GM18507 (cell line): ENCODE data around the gene PDE2A.
"Not testable (repeated sequence)": the region's sequence is repeated elsewhere in the genome, so short reads cannot be mapped to it uniquely, and the experiment has no call there.

Source experiments
- DNase-seq: peaks from one replicate; pipeline ENCODE4 v3.0.0; 2011; ENCODE audit warnings: low read depth; ENCODE audit not compliant: insufficient read length; ENCODE audit errors: extremely low spot score
- FAIRE-seq: peaks from 2 replicates; lab custom pipeline; 2011; peaks lifted over from hg19 to GRCh38; lab: Jason Lieb, UNC

PDE2A gene

GRCh38 chr11:72573855-72574445 is 100.3 kb downstream of the PDE2A start:
- FAIRE-seq (no peak), DNase-seq (no peak)

DNA sequence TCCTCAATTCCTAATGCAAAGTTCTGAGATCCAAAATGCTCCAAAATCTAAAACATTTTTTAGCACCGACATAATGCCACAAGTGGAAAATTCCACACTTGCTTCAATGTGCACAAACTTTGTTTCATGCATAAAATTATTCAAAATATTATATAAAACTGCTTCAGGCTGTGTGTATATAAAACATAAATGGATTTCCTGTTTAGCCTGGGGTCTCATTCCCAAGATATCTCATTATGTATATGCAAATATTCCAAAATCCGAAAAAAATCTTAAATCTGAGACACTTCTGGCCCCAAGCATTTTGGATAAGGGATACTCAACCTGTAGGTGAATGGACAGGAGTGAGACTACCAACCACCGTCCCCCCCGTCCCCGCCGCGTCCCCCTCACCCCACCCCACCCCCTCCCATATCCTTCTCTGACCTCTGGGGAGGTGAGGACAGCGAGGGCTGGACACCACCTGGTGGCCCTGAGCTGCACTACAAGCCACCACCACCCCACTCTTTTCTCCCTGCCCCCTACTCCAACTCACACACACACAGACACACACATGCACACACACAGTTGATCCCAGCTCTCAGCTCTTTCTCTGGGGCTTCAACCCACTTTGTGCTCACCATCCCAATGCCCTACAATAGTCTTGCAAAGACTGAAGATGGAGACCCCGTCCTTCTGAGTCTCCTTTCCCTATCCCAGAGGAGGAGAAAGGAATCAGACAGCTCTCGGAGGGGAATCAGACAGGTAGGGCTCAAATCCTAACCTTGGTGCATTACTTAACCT is 101.0 kb downstream of the PDE2A start:
- DNase-seq (no peak), FAIRE-seq (peak; percentile 5)

DNA sequence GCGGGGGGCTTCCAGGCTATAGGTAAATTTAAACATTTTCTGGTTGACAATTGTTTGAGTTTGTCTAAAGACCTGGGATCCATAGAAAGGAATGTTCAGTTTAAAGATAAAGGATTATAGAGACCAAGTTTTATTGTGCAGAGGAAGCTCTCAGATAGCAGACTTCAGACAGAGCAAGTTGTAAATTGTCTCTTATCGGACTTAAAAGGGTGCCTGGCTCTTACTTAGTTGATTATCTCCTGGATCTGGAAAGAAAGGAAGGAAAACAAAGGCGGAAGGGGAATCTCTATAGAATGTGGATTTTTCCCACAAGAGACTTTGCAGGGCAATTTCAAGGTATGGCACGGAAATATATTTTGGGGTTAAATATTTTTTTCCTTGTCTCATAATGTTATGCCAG is 101.7 kb downstream of the PDE2A start:
- FAIRE-seq, DNase-seq: not testable (repeated sequence)

- FAIRE-seq (no peak), DNase-seq (no peak)
These were observed 103.1 kb downstream of the PDE2A start for GRCh38 chr11:72570893-72571661.

DNA sequence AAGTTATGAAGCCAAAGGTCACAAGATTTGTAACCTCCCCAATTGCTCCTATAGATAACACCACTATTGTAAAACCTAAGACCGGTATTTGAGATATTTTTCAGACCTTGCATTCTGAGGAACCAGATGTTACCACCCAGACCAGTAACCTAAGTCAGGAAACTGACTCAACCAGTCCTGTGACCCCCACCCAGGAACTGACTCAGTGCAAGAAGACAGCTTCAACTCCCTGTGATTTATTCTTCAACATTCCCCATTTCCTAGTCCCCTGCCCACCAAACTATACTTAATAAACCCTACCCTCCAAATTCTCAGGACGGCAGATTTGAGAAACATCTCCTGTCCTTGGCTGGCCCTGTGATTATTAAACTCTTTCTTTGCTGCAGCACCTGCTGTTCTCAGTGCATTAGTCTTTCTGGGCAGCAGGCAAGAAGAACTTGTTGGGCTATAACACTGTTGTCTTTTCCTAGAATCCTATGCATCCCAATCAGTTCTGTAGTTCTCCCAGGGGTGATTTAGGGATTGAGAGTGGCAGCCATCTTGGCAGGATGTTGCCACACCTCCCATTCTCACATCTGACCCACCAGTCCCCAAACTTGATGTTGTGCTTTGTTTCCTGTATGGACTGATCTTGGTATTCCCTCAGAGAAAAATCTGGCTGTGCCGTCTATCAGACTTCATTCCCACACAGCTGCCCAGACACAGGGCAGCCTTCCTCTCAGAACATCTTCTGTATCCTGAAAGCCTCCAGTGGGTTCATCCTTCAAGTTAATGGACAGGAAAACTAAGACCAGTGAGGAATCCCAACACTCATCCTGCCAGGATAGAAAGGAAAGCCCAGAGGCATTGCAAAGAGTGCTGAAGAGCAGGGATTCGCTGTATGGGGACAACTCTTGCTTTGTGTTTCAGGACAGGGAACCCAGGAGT is 104.0 kb downstream of the PDE2A start:
- FAIRE-seq (no peak), DNase-seq (no peak)

- FAIRE-seq (no peak), DNase-seq (no peak)
These were observed 105.4 kb downstream of the PDE2A start for GRCh38 chr11:72568861-72569260.

GRCh38 chr11:72562431-72562830 is 111.8 kb downstream of the PDE2A start:
- DNase-seq (no peak), FAIRE-seq (no peak)

GRCh38 chr11:72561856-72562255 is 112.4 kb downstream of the PDE2A start:
- DNase-seq (no peak), FAIRE-seq (no peak)

GRCh38 chr11:72560864-72561263 is 113.4 kb downstream of the PDE2A start:
- not testable (repeated sequence) for FAIRE-seq, DNase-seq

GRCh38 chr11:72556433-72556832 is 117.8 kb downstream of the PDE2A start:
- no peak for FAIRE-seq
- no peak for DNase-seq

DNA sequence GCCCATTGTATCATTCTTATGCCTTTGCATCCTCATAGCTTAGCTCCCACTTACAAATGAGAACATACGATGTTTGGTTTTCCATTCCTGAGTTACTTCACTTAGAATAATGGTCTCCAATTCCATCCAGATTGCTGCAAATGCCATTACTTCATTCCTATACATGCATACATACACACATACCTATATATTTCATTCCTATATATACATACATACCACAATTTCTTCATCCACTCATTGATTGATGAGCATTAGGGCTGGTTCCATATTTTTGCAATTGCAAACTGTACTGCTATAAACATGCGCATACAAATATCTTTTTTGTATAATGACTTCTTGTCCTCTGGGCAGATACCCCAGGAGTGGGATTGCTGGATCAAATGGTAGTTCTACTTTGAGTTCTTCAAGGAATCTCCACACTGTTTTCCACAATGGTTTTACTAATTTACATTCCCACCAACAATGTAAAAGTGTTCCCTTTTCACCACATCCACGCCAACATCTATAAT is 119.2 kb downstream of the PDE2A start:
- FAIRE-seq, DNase-seq: not testable (repeated sequence)

- DNase-seq, result no peak
- no peak for FAIRE-seq
These were observed 120.5 kb downstream of the PDE2A start for GRCh38 chr11:72553706-72554105.

GRCh38 chr11:72552399-72552910 is 121.8 kb downstream of the PDE2A start:
- FAIRE-seq (no peak), DNase-seq (no peak)

DNA sequence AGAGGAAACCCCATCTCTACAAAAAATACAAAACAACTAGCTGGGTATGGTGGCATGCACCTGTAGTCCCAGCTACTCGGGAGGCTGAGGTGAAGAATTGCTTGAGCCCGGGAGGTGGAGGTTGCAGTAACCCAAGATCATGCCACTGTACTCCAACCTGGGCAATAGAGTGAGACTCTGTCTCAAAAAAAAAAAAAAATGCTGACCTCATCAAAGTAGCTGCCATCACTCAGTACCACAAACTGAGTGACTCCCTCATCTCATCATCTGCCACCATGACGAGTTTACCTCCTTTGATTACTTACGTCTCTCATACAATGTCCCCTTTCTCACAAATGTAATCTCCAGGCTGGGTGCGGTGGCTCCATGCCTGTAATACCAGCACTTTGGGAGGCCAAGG is 122.7 kb downstream of the PDE2A start:
- FAIRE-seq (no peak), DNase-seq (no peak)

- FAIRE-seq (no peak), DNase-seq (no peak)
These were observed 125.8 kb downstream of the PDE2A start for GRCh38 chr11:72548463-72548862.

- FAIRE-seq (no peak), DNase-seq (no peak)
These were observed 127.4 kb downstream of the PDE2A start for GRCh38 chr11:72546866-72547265.

DNA sequence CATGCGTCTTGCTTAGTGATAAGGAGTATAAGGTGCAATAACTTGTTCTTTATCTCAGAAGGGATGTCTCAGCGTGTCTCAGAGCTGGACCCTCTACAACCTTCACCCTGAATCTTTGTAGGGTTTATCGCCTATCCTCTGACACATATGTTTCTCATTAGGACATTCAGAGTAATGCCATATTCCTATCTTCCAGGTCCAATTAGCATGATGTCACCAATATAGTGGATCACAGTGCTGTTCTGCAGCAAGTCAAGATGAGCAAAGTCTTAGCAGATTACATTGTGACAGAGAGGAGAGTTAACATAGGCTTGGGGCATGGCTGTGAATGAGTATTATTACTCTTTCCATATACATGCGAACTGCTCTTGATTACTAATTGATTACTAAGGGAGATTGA is 129.6 kb downstream of the PDE2A start:
- DNase-seq (no peak), FAIRE-seq (no peak)

- no peak for FAIRE-seq
- DNase-seq, result no peak
These were observed 130.2 kb downstream of the PDE2A start for GRCh38 chr11:72543849-72544542.
